NCI-H1436 treated with DMSO at 0.1 percent for 48 hours (cell line): ENCODE data around the gene PKHD1.

ENCODE experiments used
- DNase-seq: peaks from one replicate; lab custom pipeline; 2025; lab: John Stamatoyannopoulos, UW

Gene PKHD1

GRCh38 chr6:52045481-52045880 lies 41.9 kb downstream of the PKHD1 start:
- DNase-seq: no peak

- no peak for DNase-seq
Measured at GRCh38 chr6:52045033-52045432, 42.4 kb downstream of the PKHD1 start.

GRCh38 chr6:52042141-52042885 lies 45.1 kb downstream of the PKHD1 start:
- DNase-seq: no peak

- DNase-seq: no peak
Measured at GRCh38 chr6:52041134-52041533, 46.3 kb downstream of the PKHD1 start.

GRCh38 chr6:52027699-52028098 lies 59.7 kb downstream of the PKHD1 start:
- DNase-seq: no peak

GRCh38 chr6:52024451-52025068 lies 62.9 kb downstream of the PKHD1 start:
- DNase-seq: no peak

GRCh38 chr6:52022675-52023074 lies 64.7 kb downstream of the PKHD1 start:
- DNase-seq: no peak

- DNase-seq: no peak
Measured at GRCh38 chr6:52020945-52021570, 66.4 kb downstream of the PKHD1 start.

GRCh38 chr6:52019881-52020280 lies 67.5 kb downstream of the PKHD1 start:
- no peak for DNase-seq

GRCh38 chr6:52019092-52019491 lies 68.3 kb downstream of the PKHD1 start:
- no peak for DNase-seq

- no peak for DNase-seq
Measured at GRCh38 chr6:52016915-52017748, 70.3 kb downstream of the PKHD1 start.

- no peak for DNase-seq
Measured at GRCh38 chr6:52015953-52016352, 71.5 kb downstream of the PKHD1 start.

- no peak for DNase-seq
Measured at GRCh38 chr6:52014391-52014790, 73.0 kb downstream of the PKHD1 start.

- DNase-seq: no peak
Measured at GRCh38 chr6:52013035-52013434, 74.4 kb downstream of the PKHD1 start.

- DNase-seq: no peak
Measured at GRCh38 chr6:52012582-52012981, 74.8 kb downstream of the PKHD1 start.

GRCh38 chr6:52010806-52011205 lies 76.6 kb downstream of the PKHD1 start:
- no peak for DNase-seq

- no peak for DNase-seq
Measured at GRCh38 chr6:52010145-52010544, 77.3 kb downstream of the PKHD1 start.

- DNase-seq: no peak
Measured at GRCh38 chr6:52009466-52010140, 77.8 kb downstream of the PKHD1 start.

GRCh38 chr6:52000064-52000463 lies 87.3 kb downstream of the PKHD1 start:
- no peak for DNase-seq

- DNase-seq: no peak
Measured at GRCh38 chr6:51996296-51996947, 91.0 kb downstream of the PKHD1 start.

- DNase-seq: no peak
Measured at GRCh38 chr6:51995214-51995755, 92.1 kb downstream of the PKHD1 start.
